ENCODE data around the gene CNTNAP3. TPM values are rescaled to one million over a fixed set of nuclear protein-coding genes. Genes with fewer than 3 reads are reported as not detected.
"Not testable (repeated sequence)": the region's sequence is repeated elsewhere in the genome, so short reads cannot be mapped to it uniquely, and the experiment has no call there.

Gene CNTNAP3
- total and polyA plus RNA-seq, 2 donors (not counting 1 experiment from before 2014, with no cell fraction given) = 0.24 to 0.94 TPM

GRCh38 chr9:39025911-39026588 is 261.9 kb downstream of the CNTNAP3 start:
- ATAC-seq (ENCODE audit: low read depth); DNase-seq; POLR2A ChIA-PET; H3K79me2 ChIP-seq (ENCODE audit: control insufficient read depth, insufficient read depth, low read length); H4K20me1 ChIP-seq (ENCODE audit: control insufficient read depth, insufficient read depth, low read length, poor library complexity, severe bottlenecking); H2AFZ ChIP-seq (ENCODE audit: insufficient read depth, low read depth, low read length, poor library complexity, severe bottlenecking); H3K4me2 ChIP-seq (replicated peaks; ENCODE audit: low read depth, low read length, poor library complexity, severe bottlenecking); H3K36me3 ChIP-seq (replicated peaks in 1 of 2; ENCODE audit: control extremely low read depth in 1 of 2, control insufficient read depth in 1 of 2, extremely low read depth in 1 of 2, insufficient read depth in 2 of 2, low read length in 1 of 2); H3K4me1 ChIP-seq (ENCODE audit: control insufficient read depth in 2 of 2, insufficient read depth in 2 of 2, low read length in 2 of 2); H3K27ac Mint-ChIP-seq; H3K4me1 Mint-ChIP-seq; H3K9me3 Mint-ChIP-seq (ENCODE audit: insufficient read depth); H3K27me3 ChIP-seq (replicated peaks in 1 of 4; ENCODE audit: control extremely low read depth in 1 of 4, control insufficient read depth in 3 of 4, insufficient read depth in 4 of 4, low read length in 3 of 4); H3K27me3 Mint-ChIP-seq; intact Hi-C loops (cut with micrococcal nuclease); H3K4me3 ChIP-seq (ENCODE audit: control extremely low read depth in 1 of 5, extremely low read depth in 1 of 5, insufficient read depth in 1 of 5, low read depth in 2 of 5, low read length in 4 of 5); H3K9me3 ChIP-seq (ENCODE audit: control extremely low read depth in 1 of 3, control insufficient read depth in 2 of 3, insufficient read depth in 1 of 3, low read length in 2 of 3); CTCF ChIA-PET; H3K4me3 Mint-ChIP-seq; H3K27ac ChIP-seq (ENCODE audit: low read length in 2 of 2); H3K9ac ChIP-seq (ENCODE audit: low read length): not testable (repeated sequence)
- WGBS (ENCODE audit: insufficient coverage) = 83% methylated on average over 1 of the region's 4 CpGs

Small RNA genes within 50 kb of the gene (small RNA-seq; reads per million reads assigned to genes)
- gene RN7SL640P (ENCODE audit: insufficient read length, low read depth, low replicate concordance) = not detected

Other genes starting within 250 kb of the CNTNAP3 start
- not detected in 2 replicates for gene SPATA31A1, start 67.5 kb upstream of the CNTNAP3 start, total RNA-seq
- not detected in 2 replicates for gene SPATA31A1, start 67.5 kb upstream of the CNTNAP3 start, polyA plus RNA-seq